GM21381 (cell line): Measurements from ENCODE around the gene INSYN2A.

Experiments used
- ATAC-seq: cut with Tn5 transposase; IDR thresholded peaks from one replicate; pipeline ENCODE4 v1.9.1; 2021; ENCODE audit warnings: mild to moderate bottlenecking, moderate library complexity; ENCODE audit not compliant: unreplicated experiment

Gene INSYN2A

DNA sequence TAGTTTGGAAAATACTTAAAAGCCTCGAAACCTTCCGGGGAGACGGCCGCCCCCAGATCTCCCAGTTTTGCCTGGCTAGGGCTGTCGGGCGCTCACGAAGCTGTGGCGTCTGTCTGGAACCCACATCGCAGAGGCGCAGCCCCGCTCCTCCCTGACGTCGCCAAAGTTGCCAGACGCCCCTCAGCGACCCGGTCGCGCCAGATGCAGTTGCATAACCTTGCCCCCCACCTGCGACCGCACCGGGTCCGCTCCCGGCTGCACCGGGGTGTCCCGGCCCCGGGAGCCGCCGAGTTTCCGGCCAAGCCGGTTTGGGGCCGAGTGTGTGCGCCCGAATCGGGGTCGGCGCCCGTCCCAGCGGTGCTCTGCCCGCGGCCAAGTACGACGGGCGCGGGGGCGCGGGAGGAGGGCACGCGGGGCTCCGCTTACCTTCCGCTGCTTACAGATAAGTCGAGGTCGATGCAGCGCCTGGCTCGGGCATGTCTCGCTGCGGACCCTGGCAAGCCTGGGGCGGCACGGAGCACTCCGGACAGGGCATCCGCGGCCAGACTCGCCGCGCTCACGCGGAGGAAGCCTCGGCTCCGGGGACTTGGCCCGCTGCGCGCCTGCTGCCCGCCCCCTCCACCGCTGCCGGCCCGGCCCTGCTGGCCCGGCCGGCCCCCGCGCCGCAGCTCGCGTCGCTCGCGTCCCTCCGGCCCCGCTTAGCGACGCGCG lies 665 bp downstream of the INSYN2A start:
- ATAC-seq: no peak

GRCh38 chr10:127195041-127195506 lies 1.3 kb downstream of the INSYN2A start:
- no peak for ATAC-seq

DNA sequence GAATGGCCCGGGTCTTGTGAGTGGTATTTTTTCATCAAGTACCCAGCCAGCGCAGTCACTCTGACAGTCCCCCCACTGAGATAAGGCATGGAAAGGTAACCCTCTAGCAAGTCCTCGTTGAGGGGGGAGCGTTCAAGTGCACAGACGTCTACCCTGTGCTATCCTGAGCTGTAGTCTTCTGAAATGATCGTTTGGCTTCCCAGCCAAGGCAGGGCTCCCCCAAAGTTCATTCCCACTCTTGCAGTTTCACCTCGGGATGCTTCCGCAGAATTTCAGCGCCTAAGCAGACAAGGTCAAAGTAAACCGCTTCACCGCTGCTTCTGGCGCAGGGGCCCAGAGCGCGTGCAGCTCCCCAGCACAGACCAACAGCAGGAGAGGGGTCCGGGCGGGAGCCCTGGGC lies 1.8 kb downstream of the INSYN2A start:
- ATAC-seq: no peak

GRCh38 chr10:127194111-127194510 lies 2.3 kb downstream of the INSYN2A start:
- ATAC-seq: no peak

GRCh38 chr10:127193125-127193524 lies 3.3 kb downstream of the INSYN2A start:
- ATAC-seq: no peak

GRCh38 chr10:127190427-127190826 lies 6.0 kb downstream of the INSYN2A start:
- no peak for ATAC-seq

DNA sequence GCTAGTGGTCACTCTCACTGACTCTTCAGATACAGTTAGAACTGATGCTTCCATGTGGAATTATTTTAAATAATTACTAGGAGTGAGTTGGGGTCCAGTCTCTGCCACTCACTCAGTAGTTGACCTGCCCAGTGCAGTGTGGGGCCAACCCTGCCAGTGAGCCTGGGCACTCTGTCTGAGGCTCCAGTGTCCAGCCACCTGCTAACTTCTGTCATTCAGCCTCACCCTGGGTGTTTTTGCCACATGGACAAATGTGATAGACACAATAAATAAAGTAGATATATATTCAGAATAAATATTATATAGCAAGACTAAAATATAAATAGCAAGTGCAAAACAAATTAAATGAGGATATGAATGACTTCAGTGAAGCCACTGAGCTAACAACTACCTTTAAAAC lies 7.2 kb downstream of the INSYN2A start:
- no peak for ATAC-seq

DNA sequence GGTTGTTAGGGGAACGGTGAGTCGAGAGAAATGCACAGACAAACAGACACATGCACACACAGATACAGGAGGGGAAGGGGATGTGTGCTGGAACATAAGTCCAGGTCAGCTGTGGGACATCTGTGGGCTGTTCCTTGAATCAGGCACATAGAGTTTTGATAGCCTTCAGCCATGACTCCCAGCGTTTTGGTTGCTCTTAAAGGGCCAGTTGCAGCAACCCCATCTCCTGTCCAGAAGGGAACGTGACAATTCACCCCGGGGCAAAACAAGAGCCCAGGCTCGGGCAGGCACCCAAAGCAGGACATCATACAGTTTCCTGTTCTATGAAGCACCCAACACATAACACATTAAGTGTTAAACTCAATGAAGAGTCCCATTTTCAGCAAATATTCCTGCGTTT lies 9.6 kb downstream of the INSYN2A start:
- ATAC-seq: no peak

DNA sequence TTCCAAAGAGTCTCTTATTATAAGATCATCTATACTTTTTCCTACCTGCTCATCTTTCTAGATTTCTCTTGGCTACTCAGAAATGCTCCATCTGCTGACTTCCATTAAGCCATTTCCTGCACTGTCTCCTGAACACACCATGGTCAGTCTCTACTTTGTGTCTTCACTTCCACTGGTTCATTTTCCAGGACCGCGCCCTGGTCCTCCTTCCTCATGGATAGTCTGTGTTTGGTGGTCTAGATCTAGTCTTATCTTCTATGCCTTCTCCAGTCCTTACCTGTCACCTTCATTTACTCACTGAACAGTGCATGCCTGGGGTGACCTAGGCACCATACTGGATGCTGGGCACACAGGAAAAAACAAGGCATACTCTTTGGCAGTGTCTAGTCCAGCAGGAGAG lies 11.8 kb downstream of the INSYN2A start:
- ATAC-seq: no peak

DNA sequence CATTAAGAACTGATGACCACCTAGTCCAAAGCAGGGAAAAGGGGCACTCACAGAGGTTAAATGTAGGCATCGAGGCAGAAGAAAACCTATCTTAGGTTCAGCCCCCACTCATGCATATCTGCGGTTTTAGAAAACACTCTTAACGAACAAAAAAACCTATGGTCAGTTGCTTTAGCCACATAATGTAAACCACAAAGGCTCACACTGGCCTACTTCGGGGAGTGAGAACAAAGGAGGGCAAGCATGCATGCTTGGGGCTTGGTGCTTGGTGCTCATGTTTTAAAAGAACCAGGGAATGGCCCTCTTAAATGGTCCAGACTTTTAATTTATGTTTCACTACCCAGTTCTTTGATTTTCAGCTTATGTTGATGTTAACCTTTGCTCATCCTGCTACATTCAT lies 14.2 kb downstream of the INSYN2A start:
- ATAC-seq: no peak

- no peak for ATAC-seq
Observed at GRCh38 chr10:127179612-127180250, 16.7 kb downstream of the INSYN2A start.

DNA sequence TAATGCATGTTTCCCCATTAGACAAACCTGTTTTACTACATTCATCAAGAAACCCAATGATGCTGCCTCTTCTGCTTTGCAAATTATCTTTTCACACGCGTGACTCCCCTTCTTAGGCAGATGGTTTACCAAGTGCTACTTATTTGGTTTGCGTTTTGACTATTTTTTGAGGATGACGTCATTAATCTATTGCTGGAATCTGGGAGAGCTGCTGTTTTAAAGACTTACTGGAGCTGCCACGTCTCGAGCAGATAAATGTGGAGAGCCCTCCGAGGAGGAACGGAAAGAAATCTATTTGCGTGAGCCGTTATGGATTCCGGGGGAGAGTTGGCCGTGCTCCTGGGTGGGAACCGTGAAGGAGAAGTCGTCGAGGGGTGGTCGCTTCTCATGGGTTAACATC lies 19.7 kb downstream of the INSYN2A start:
- ATAC-seq: no peak

DNA sequence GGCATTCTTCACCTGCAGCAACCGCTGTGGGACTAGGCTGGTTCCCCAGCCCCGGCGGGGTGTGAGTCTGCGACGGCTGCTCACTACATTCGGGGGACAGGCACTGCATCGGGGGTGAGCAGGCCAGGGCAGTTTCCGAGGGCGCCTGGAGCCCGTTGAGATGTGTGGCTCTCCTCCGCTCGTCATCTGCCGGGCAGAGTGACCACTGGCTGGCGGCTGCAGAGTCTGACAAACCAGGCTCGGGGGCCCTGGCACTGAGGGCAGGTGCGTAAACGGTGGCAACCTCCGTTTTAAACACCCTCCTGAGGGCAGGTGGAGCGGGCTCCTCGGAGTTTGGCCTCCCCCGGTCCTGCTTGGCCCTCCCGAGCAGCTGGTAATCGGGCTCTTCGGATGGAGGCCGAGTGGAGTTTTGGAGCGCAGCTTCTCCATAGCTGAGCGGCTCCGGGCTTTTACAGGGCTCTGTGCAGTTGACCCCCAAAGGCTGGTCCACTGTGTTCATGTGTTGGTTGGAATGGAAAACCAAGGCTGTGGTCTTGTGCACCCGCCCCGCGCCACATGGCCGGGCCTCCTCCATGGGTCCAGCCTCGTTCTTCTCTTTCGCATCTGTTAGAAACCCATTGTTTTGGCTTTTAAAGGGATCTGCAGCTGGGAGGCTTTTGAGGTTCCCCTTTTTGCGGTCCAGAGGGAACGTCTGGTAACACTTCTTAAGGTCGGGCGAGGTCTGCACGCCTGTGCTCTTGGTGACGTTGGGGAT lies 20.9 kb downstream of the INSYN2A start:
- ATAC-seq: no peak

GRCh38 chr10:127174866-127175265 lies 21.5 kb downstream of the INSYN2A start:
- ATAC-seq: no peak

- ATAC-seq: no peak
Observed at GRCh38 chr10:127168261-127168660, 28.1 kb downstream of the INSYN2A start.

DNA sequence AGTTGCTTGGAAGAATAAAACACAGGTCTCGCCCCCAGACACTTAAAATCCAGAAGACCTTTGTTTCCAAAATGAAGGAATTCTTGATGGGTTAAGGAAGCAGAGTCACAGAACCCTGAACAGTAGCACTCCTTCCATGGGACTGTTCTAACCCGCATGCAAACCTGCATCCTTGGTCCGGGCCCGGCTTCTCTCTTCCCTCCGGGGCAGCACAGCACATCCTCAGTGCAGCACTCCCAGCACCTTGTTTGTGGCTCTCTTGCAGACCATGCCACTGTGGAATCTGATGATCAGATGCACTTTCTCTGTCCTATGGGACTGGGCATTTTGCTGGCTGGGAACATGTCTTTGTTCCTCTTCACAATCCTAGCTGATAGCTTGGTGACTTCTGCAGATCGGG lies 33.5 kb downstream of the INSYN2A start:
- ATAC-seq: no peak

DNA sequence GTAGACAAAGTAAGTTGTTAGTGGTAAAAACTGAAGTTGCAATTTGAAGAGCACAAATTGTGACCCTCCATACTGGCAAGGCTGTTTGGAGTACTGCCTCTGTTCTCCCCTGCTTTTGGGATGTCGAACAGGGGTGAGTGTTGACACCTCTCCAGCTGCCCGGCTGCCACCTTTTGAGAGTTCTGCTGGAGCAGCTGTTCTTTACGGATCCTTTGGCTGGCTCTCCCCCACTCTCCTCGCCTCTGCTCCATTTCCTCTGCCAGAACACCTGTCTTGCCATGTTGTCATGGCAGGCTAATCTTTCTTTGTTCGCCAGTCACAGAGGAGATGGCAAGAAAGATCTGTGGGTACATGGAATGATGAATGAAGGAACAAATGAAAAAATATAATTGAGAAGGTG lies 34.9 kb downstream of the INSYN2A start:
- no peak for ATAC-seq

- no peak for ATAC-seq
Observed at GRCh38 chr10:127159648-127160245, 36.6 kb downstream of the INSYN2A start.

DNA sequence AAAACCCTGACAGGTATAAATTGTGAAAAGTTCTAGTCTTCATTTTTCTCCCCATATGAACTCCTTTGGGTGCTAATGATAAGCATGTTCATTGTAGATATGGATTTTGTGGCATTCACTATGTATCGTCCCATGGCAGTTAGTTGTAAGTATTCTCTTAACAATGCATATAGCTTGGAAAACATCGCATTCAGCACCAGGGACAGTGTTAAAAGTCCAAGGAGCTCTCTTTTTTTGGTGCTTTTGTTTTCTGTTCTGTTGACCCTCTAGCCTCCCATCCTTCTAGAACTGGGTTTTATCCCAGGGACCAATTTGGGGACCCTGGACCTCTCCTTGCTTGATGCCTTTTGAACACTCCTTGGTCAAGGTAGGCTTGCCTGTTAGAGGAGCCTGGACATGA lies 37.7 kb downstream of the INSYN2A start:
- no peak for ATAC-seq

DNA sequence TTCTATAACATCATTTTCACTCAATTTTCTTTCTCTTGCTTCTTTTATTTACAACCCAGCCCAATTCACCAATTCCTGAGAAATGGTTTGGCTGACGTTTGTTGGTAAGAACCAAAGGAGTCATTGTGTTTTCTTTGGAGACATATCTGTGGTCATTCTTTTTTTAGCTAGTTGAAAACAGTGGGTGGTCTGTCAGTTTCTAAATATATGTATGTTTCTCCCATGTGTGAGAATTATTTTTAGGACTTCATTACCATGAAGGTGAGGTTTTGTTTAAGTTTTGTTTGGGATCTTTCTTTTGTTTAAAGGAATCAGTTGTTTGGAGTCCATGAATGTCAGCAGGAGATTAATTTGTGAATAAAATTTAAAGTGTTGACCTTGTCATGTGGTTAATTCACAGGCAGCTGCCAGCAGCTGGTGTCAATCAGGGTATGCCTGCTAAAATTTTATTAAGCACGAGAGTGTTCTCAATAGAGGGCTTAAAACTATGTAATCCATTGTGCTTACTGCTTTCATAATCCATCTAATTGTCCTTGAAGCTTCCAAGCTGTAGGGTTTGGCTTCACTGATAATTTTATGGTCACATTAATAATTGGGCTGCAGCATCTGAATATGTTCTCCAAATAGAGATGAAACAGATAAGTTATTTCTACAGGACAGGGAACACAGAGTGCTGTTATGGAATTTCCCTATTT lies 38.7 kb downstream of the INSYN2A start:
- ATAC-seq: no peak

GRCh38 chr10:127157089-127157488 lies 39.3 kb downstream of the INSYN2A start:
- no peak for ATAC-seq
